GM21360 (cell line): ENCODE measurements around the gene HIVEP3.

ENCODE experiments used
- ATAC-seq: cut with Tn5 transposase; IDR thresholded peaks from one replicate; pipeline ENCODE4 v1.9.1; 2021; ENCODE audit warnings: mild to moderate bottlenecking, moderate library complexity; ENCODE audit not compliant: unreplicated experiment

The HIVEP3 gene

GRCh38 chr1:41510531-41511238 is 408.0 kb downstream of the HIVEP3 start:
- ATAC-seq = no peak

- no peak for ATAC-seq
Measured at GRCh38 chr1:41509270-41509671, 409.5 kb downstream of the HIVEP3 start.

- ATAC-seq = no peak
Measured at GRCh38 chr1:41508290-41508689, 410.4 kb downstream of the HIVEP3 start.

- ATAC-seq = no peak
Measured at GRCh38 chr1:41507836-41508235, 410.9 kb downstream of the HIVEP3 start.

GRCh38 chr1:41507110-41507720 is 411.5 kb downstream of the HIVEP3 start:
- ATAC-seq = no peak

- no peak for ATAC-seq
Measured at GRCh38 chr1:41504114-41505035, 414.3 kb downstream of the HIVEP3 start.

- no peak for ATAC-seq
Measured at GRCh38 chr1:41503538-41504113, 415.1 kb downstream of the HIVEP3 start.

GRCh38 chr1:41502912-41503311 is 415.8 kb downstream of the HIVEP3 start:
- ATAC-seq = no peak

GRCh38 chr1:41501581-41501980 is 417.1 kb downstream of the HIVEP3 start:
- no peak for ATAC-seq

GRCh38 chr1:41500781-41501518 is 417.8 kb downstream of the HIVEP3 start:
- no peak for ATAC-seq

- no peak for ATAC-seq
Measured at GRCh38 chr1:41500378-41500777, 418.3 kb downstream of the HIVEP3 start.

GRCh38 chr1:41499591-41499990 is 419.1 kb downstream of the HIVEP3 start:
- ATAC-seq = no peak

- ATAC-seq = no peak
Measured at GRCh38 chr1:41498804-41499203, 419.9 kb downstream of the HIVEP3 start.

GRCh38 chr1:41498391-41498790 is 420.3 kb downstream of the HIVEP3 start:
- ATAC-seq = no peak

- no peak for ATAC-seq
Measured at GRCh38 chr1:41497461-41498030, 421.2 kb downstream of the HIVEP3 start.

- no peak for ATAC-seq
Measured at GRCh38 chr1:41497056-41497440, 421.7 kb downstream of the HIVEP3 start.

- ATAC-seq = no peak
Measured at GRCh38 chr1:41496080-41497055, 422.4 kb downstream of the HIVEP3 start.

GRCh38 chr1:41495210-41495948 is 423.3 kb downstream of the HIVEP3 start:
- ATAC-seq = no peak
